HEK293 (cell line): ENCODE data around the gene CYTH3.

Experiments
- CTCF ChIA-PET: fragments of 350-600 bp; formaldehyde crosslinking; extraction: SDS; loops from one replicate; lab custom pipeline; 2021; ENCODE audit warnings: antibody characterized with exemption; lab: Yijun Ruan, JAX
- POLR2A ChIA-PET: fragments of 300-600 bp; formaldehyde crosslinking; extraction: SDS; loops from one replicate; lab custom pipeline; 2020; ENCODE audit warnings: antibody characterized with exemption, inconsistent platforms; lab: Yijun Ruan, JAX
- H3K27ac ChIP-seq: fragments of 200-500 bp; sonication (Bioruptor generic); 2 replicates; pipeline ENCODE4 v1.5.1; 2014; ENCODE audit warnings: low read depth, low read length, control low read depth, inconsistent platforms; ENCODE audit errors: extremely low read depth
- H3K36me3 ChIP-seq, 2 experiments: fragments of 200-500 bp in 1 of 2; sonication (Bioruptor generic) in 1 of 2; 1 replicate in 1 of 2; 2 replicates in 1 of 2; pipeline ENCODE4 v1.5.1; 2014 to 2017; ENCODE audit warnings: inconsistent platforms in 2 of 2, low read length in 2 of 2; ENCODE audit not compliant: control insufficient read depth in 2 of 2, insufficient read depth in 1 of 2
- H3K4me1 ChIP-seq: fragments of 200-500 bp; sonication (Bioruptor generic); 2 replicates; pipeline ENCODE4 v1.5.1; 2014; ENCODE audit warnings: mild to moderate bottlenecking, low read length, inconsistent platforms; ENCODE audit not compliant: control insufficient read depth, insufficient read depth
- H3K4me3 ChIP-seq: 2 replicates; pipeline ENCODE4 v1.5.1; 2011; ENCODE audit warnings: low read depth, mild to moderate bottlenecking, control low read depth, low read length, moderate library complexity
- H3K9me3 ChIP-seq: fragments of 200-500 bp; sonication (Bioruptor generic); 2 replicates; pipeline ENCODE4 v1.5.1; 2014; ENCODE audit warnings: low read depth, low read length, inconsistent platforms; ENCODE audit not compliant: control insufficient read depth, insufficient read depth
- EGR2 ChIP-seq: fragments of 450-650 bp; formaldehyde crosslinking; IDR thresholded peaks from 2 replicates; pipeline ENCODE4 v1.5.1; 2016; ENCODE audit warnings: low read depth, missing biosample characterization, missing genetic modification characterization
- IKZF3 ChIP-seq: fragments of 450-650 bp; IDR thresholded peaks from 2 replicates; pipeline ENCODE4 v1.5.0; 2018; ENCODE audit warnings: missing biosample characterization, mild to moderate bottlenecking, missing genetic modification characterization, moderate library complexity
- PRDM10 ChIP-seq: fragments of 450-650 bp; formaldehyde crosslinking; IDR thresholded peaks from 2 replicates; pipeline ENCODE4 v1.5.1; 2016; ENCODE audit warnings: missing biosample characterization, missing genetic modification characterization
- ZBTB6 ChIP-seq: fragments of 450-650 bp; formaldehyde crosslinking; IDR thresholded peaks from 2 replicates; pipeline ENCODE4 v1.5.1; 2017; ENCODE audit warnings: missing biosample characterization, missing genetic modification characterization
- ZFHX2 ChIP-seq: fragments of 450-650 bp; formaldehyde crosslinking; conservative IDR thresholded peaks from 2 replicates; pipeline ENCODE4 v1.5.1; 2016; ENCODE audit warnings: missing biosample characterization, missing genetic modification characterization
- ZNF121 ChIP-seq: fragments of 450-650 bp; formaldehyde crosslinking; IDR thresholded peaks from 2 replicates; pipeline ENCODE4 v1.5.1; 2016; ENCODE audit warnings: missing biosample characterization, missing genetic modification characterization
- ZNF174 ChIP-seq: fragments of 450-650 bp; formaldehyde crosslinking; IDR thresholded peaks from 2 replicates; pipeline ENCODE4 v1.5.0; 2017; ENCODE audit warnings: missing biosample characterization, mild to moderate bottlenecking, missing genetic modification characterization
- ZNF202 ChIP-seq: fragments of 450-650 bp; formaldehyde crosslinking; IDR thresholded peaks from 2 replicates; pipeline ENCODE4 v1.5.1; 2016; ENCODE audit warnings: missing biosample characterization, missing genetic modification characterization, borderline replicate concordance
- ZNF248 ChIP-seq: fragments of 450-650 bp; formaldehyde crosslinking; IDR thresholded peaks from 2 replicates; pipeline ENCODE4 v1.5.1; 2017; ENCODE audit warnings: missing biosample characterization, missing genetic modification characterization
- ZNF292 ChIP-seq: fragments of 450-650 bp; formaldehyde crosslinking; IDR thresholded peaks from 2 replicates; pipeline ENCODE4 v1.5.1; 2016; ENCODE audit warnings: low read depth, missing biosample characterization, missing genetic modification characterization, borderline replicate concordance
- ZNF354C ChIP-seq: fragments of 450-650 bp; formaldehyde crosslinking; IDR thresholded peaks from 2 replicates; pipeline ENCODE4 v1.5.1; 2016; ENCODE audit warnings: missing biosample characterization, missing genetic modification characterization, low read depth, borderline replicate concordance
- ZNF391 ChIP-seq: fragments of 450-650 bp; formaldehyde crosslinking; IDR thresholded peaks from 2 replicates; pipeline ENCODE4 v1.5.1; 2016; ENCODE audit warnings: low read depth, missing biosample characterization, missing genetic modification characterization, borderline replicate concordance
- ZNF416 ChIP-seq: fragments of 450-650 bp; formaldehyde crosslinking; IDR thresholded peaks from 2 replicates; pipeline ENCODE4 v1.5.1; 2016; ENCODE audit warnings: missing biosample characterization, missing genetic modification characterization
- ZNF423 ChIP-seq: fragments of 450-650 bp; formaldehyde crosslinking; IDR thresholded peaks from 2 replicates; pipeline ENCODE4 v1.5.1; 2016; ENCODE audit warnings: missing biosample characterization, missing genetic modification characterization
- ZNF501 ChIP-seq: fragments of 450-650 bp; formaldehyde crosslinking; IDR thresholded peaks from 2 replicates; pipeline ENCODE4 v1.5.1; 2016; ENCODE audit warnings: missing biosample characterization, missing genetic modification characterization
- ZNF510 ChIP-seq: fragments of 450-650 bp; formaldehyde crosslinking; IDR thresholded peaks from 2 replicates; pipeline ENCODE4 v1.5.1; 2018; ENCODE audit warnings: mild to moderate bottlenecking, missing genetic modification characterization, missing biosample characterization; ENCODE audit not compliant: insufficient replicate concordance
- ZNF521 ChIP-seq: fragments of 450-650 bp; formaldehyde crosslinking; IDR thresholded peaks from 2 replicates; pipeline ENCODE4 v1.5.1; 2017; ENCODE audit warnings: missing biosample characterization, mild to moderate bottlenecking, missing genetic modification characterization
- ZNF658 ChIP-seq: fragments of 450-650 bp; formaldehyde crosslinking; IDR thresholded peaks from 2 replicates; pipeline ENCODE4; 2016; ENCODE audit warnings: missing biosample characterization, missing genetic modification characterization
- ZNF747 ChIP-seq: fragments of 450-650 bp; formaldehyde crosslinking; IDR thresholded peaks from 2 replicates; pipeline ENCODE4 v1.5.1; 2016; ENCODE audit warnings: missing biosample characterization, missing genetic modification characterization
- ZNF776 ChIP-seq: fragments of 450-650 bp; formaldehyde crosslinking; IDR thresholded peaks from 2 replicates; pipeline ENCODE4 v1.5.0; 2017; ENCODE audit warnings: missing biosample characterization, missing genetic modification characterization, borderline replicate concordance
- ZNF785 ChIP-seq: fragments of 450-650 bp; formaldehyde crosslinking; IDR thresholded peaks from 2 replicates; pipeline ENCODE4 v1.5.1; 2016; ENCODE audit warnings: missing biosample characterization, missing genetic modification characterization
- ZNF837 ChIP-seq: fragments of 450-650 bp; formaldehyde crosslinking; IDR thresholded peaks from 2 replicates; pipeline ENCODE4 v1.5.1; 2016; ENCODE audit warnings: missing biosample characterization, missing genetic modification characterization
- TF ChIP-seq, protein P1 (sequence below): fragments of 450-650 bp; formaldehyde crosslinking; IDR thresholded peaks from 2 replicates; pipeline ENCODE4 v1.5.1; 2016; ENCODE audit warnings: missing biosample characterization, missing genetic modification characterization
- TF ChIP-seq, protein P2 (sequence below): fragments of 450-650 bp; formaldehyde crosslinking; IDR thresholded peaks from 2 replicates; pipeline ENCODE4 v1.5.1; 2016; ENCODE audit warnings: missing biosample characterization, missing genetic modification characterization, low read depth
- TF ChIP-seq, protein P3 (sequence below): fragments of 450-650 bp; formaldehyde crosslinking; IDR thresholded peaks from 2 replicates; pipeline ENCODE4 v1.5.1; 2017; ENCODE audit warnings: missing biosample characterization, missing genetic modification characterization
- TF ChIP-seq, protein P4 (sequence below): fragments of 450-650 bp; IDR thresholded peaks from 2 replicates; pipeline ENCODE4 v1.5.1; 2018; ENCODE audit warnings: missing biosample characterization, missing genetic modification characterization

The CYTH3 gene

DNA sequence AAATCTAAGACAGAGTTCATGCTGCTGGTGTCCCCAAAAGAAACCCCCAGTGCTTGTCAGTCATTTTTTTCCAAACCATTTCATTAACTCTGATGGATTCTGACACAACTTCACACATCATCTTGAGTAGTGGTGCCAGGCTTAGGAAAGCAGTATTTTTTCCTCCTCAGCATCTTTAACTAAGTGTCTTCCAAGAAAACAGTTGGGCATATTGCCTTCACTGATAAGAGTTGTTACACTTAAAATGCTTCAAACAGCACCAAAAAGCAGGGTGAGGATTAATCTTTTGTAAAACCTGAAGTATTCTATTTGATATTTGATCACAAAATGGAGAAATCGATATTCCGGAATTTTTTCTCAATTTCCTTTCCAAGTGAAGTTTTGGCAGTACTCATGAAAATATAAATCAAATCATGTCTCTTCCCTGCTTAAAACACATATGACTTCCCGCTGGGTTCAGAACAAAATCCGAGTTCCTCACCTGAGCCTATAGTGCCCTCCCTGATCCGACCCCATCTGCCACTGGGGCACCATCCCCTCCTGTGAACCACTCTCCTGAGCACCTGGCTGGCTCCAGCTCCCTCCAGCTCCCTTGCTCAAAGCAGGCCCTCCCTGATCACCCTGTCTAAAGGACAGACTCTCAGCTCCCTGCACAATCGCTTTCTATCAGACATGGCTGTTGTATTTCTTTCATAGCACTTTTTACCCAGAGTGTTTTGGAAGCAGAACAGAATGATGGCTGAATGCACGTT is 61.6 kb downstream of the CYTH3 start:
- TF ChIP-seq ZNF248 (tag by site-specific recombination) (no peak), ZNF416 (tag by site-specific recombination) (no peak), ZNF785 (tag by site-specific recombination) (no peak), ZNF354C (tag by site-specific recombination) (no peak), ZNF776 (tag by site-specific recombination) (no peak), ZNF747 (tag by site-specific recombination) (no peak), ZNF174 (no peak), ZNF510 (tag by site-specific recombination) (no peak), ZNF521 (tag by site-specific recombination) (no peak), EGR2 (tag by site-specific recombination) (no peak), IKZF3 (tag by site-specific recombination) (no peak), ZNF391 (tag by site-specific recombination) (no peak), ZNF292 (tag by site-specific recombination) (no peak), ZNF501 (tag by site-specific recombination) (no peak), ZBTB6 (tag by site-specific recombination) (no peak), ZNF423 (no peak), ZNF837 (no peak), PRDM10 (tag by site-specific recombination) (no peak)
- TF ChIP-seq, protein P1, sequence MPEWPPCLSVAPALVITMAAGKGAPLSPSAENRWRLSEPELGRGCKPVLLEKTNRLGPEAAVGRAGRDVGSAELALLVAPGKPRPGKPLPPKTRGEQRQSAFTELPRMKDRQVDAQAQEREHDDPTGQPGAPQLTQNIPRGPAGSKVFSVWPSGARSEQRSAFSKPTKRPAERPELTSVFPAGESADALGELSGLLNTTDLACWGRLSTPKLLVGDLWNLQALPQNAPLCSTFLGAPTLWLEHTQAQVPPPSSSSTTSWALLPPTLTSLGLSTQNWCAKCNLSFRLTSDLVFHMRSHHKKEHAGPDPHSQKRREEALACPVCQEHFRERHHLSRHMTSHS (tag by site-specific recombination): no peak
- TF ChIP-seq, all 188 proteins: peak for 0
- POLR2A ChIA-PET: no interaction called here
- Histone ChIP-seq H3K4me1 (peaks cover 4% of the 10 kb centered on the region; the same call in 1 of the 2 replicates), H3K9me3 (no peaks in the 10 kb centered on the region), H3K4me3 (no peak overlapping the region), H3K36me3 (no peaks in the 10 kb centered on the region), H3K27ac (no peak overlapping the region)
- CTCF ChIA-PET: interaction anchor here (1.0 kb wide), 1 partner anchor 112 kb away, joined by 4 read pairs; no protein-coding TSS in a partner anchor

DNA sequence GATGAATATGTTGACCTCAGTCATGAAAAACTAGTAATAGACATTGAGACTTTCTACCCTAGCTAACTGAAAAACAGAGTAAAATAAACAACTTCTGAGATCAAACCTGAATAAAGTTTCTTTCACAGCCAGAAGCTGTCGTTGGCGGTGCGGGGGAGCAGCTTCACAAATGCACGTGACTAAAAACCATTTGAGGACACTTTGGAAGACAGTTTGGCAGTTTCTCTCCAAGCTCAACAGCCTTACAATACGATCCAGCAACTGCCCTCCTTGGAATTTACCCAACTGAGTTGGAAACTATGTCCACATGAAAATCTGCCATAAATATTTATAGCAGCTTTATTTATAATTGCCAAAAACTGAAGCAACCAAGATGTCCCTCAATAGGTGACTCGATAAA is 63.1 kb downstream of the CYTH3 start:
- ChIA-PET POLR2A (no interaction called here), CTCF (interaction anchor here (1.7 kb wide), 1 partner anchor 10 kb away, joined by 4 read pairs; no protein-coding TSS in a partner anchor)
- Histone ChIP-seq H3K36me3 (no peaks in the 10 kb centered on the region), H3K27ac (no peak overlapping the region), H3K4me3 (no peak overlapping the region), H3K4me1 (peaks cover 4% of the 10 kb centered on the region; the same call in 1 of the 2 replicates), H3K9me3 (no peaks in the 10 kb centered on the region)
- no peak for TF ChIP-seq ZNF658 (tag by site-specific recombination)
- TF ChIP-seq ZFHX2 (tag by site-specific recombination): no peak
- TF ChIP-seq, protein P2, sequence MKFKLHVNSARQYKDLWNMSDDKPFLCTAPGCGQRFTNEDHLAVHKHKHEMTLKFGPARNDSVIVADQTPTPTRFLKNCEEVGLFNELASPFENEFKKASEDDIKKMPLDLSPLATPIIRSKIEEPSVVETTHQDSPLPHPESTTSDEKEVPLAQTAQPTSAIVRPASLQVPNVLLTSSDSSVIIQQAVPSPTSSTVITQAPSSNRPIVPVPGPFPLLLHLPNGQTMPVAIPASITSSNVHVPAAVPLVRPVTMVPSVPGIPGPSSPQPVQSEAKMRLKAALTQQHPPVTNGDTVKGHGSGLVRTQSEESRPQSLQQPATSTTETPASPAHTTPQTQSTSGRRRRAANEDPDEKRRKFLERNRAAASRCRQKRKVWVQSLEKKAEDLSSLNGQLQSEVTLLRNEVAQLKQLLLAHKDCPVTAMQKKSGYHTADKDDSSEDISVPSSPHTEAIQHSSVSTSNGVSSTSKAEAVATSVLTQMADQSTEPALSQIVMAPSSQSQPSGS (tag by site-specific recombination): no peak
- TF ChIP-seq ZNF202 (tag by site-specific recombination): no peak
- TF ChIP-seq, protein P3, sequence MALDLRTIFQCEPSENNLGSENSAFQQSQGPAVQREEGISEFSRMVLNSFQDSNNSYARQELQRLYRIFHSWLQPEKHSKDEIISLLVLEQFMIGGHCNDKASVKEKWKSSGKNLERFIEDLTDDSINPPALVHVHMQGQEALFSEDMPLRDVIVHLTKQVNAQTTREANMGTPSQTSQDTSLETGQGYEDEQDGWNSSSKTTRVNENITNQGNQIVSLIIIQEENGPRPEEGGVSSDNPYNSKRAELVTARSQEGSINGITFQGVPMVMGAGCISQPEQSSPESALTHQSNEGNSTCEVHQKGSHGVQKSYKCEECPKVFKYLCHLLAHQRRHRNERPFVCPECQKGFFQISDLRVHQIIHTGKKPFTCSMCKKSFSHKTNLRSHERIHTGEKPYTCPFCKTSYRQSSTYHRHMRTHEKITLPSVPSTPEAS: no peak
- TF ChIP-seq ZNF121 (tag by site-specific recombination): no peak
- TF ChIP-seq, protein P4, sequence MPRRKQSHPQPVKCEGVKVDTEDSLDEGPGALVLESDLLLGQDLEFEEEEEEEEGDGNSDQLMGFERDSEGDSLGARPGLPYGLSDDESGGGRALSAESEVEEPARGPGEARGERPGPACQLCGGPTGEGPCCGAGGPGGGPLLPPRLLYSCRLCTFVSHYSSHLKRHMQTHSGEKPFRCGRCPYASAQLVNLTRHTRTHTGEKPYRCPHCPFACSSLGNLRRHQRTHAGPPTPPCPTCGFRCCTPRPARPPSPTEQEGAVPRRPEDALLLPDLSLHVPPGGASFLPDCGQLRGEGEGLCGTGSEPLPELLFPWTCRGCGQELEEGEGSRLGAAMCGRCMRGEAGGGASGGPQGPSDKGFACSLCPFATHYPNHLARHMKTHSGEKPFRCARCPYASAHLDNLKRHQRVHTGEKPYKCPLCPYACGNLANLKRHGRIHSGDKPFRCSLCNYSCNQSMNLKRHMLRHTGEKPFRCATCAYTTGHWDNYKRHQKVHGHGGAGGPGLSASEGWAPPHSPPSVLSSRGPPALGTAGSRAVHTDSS (tag by site-specific recombination): no peak
